HepG2 (cell line): ENCODE measurements around the gene SLC39A8. TPM values are rescaled to one million over a fixed set of nuclear protein-coding genes. Genes with fewer than 3 reads are reported as not detected.

ENCODE experiments used
- ATAC-seq: fragments of 200-7000 bp; cut with Tn5 transposase; 3 replicates; pipeline ENCODE4 v1.9.1; 2020; ENCODE audit warnings: mild to moderate bottlenecking, moderate library complexity
- BruUV-seq: library from RNA; stranded (reverse); fragments of 400-500 nt; replicated peaks from 2 replicates; lab custom pipeline; 2021; lab: Mats Ljungman, UMichigan
- CTCF ChIA-PET: fragments of 300-600 bp; formaldehyde crosslinking; extraction: SDS; loops from one replicate; lab custom pipeline; 2021; ENCODE audit warnings: low total read pairs, inconsistent platforms, low intra/inter-chr PET ratio; lab: Yijun Ruan, JAX
- POLR2A ChIA-PET: fragments of 350-600 bp; sonication (Branson Sonifier 250); formaldehyde crosslinking; loops from one replicate; lab custom pipeline; 2020; ENCODE audit warnings: antibody characterized with exemption, inconsistent platforms; lab: Yijun Ruan, JAX
- DNase-seq: peaks from one replicate; pipeline ENCODE4 v3.0.0-alpha.2; 2015; ENCODE audit warnings: low spot score
- FAIRE-seq: peaks from 3 replicates; lab custom pipeline; 2011; peaks lifted over from hg19 to GRCh38; lab: Jason Lieb, UNC
- H2AFZ ChIP-seq: one replicate; pipeline ENCODE4 v1.6.1; 2011; ENCODE audit warnings: low read length, inconsistent platforms
- H3K27ac ChIP-seq: fragments of 300-600 bp; 3 replicates; pipeline ENCODE4 v1.8.0; 2011; ENCODE audit warnings: mixed run types, mild to moderate bottlenecking, mixed read lengths, low read length, inconsistent platforms; ENCODE audit not compliant: insufficient read depth; ENCODE audit errors: extremely low read length
- H3K27me3 ChIP-seq, 2 experiments: fragments of 200-600 bp in 1 of 2; 2 replicates in 1 of 2; 3 replicates in 1 of 2; pipeline versions ENCODE4 v1.6.0 to v1.8.0; 2011; ENCODE audit warnings: low read length in 2 of 2, mild to moderate bottlenecking in 2 of 2, moderate library complexity in 2 of 2, inconsistent platforms in 1 of 2; ENCODE audit not compliant: insufficient read depth in 2 of 2, control insufficient read depth in 1 of 2
- H3K36me3 ChIP-seq, 2 experiments: fragments of 200-600 bp in 1 of 2; replicated peaks in 1 of 2; 2 replicates in 1 of 2; 3 replicates in 1 of 2; pipeline versions ENCODE4 v1.5.1 to v1.8.0; 2011; ENCODE audit warnings: low read length in 2 of 2, inconsistent platforms in 1 of 2; ENCODE audit not compliant: insufficient read depth in 2 of 2, control insufficient read depth in 1 of 2
- H3K4me1 ChIP-seq: 2 replicates; pipeline ENCODE4 v1.5.1; 2012; ENCODE audit warnings: low read length, inconsistent platforms; ENCODE audit not compliant: insufficient read depth
- H3K4me2 ChIP-seq: 2 replicates; pipeline ENCODE4 v1.6.0; 2011; ENCODE audit warnings: low read depth, low read length, inconsistent platforms
- H3K4me3 ChIP-seq, 3 experiments: fragments of 200-600 bp in 1 of 3; sonication (generic), shearing (Covaris generic) in 1 of 3; replicated peaks in 1 of 3; 2 replicates each; pipeline ENCODE4 v1.5.1; 2011 to 2016; ENCODE audit warnings: low read length in 3 of 3, inconsistent platforms in 2 of 3, low read depth in 2 of 3, mild to moderate bottlenecking in 2 of 3, control low read depth in 1 of 3, mixed read lengths in 1 of 3; ENCODE audit not compliant: insufficient read depth in 1 of 3
- H3K79me2 ChIP-seq: one replicate; pipeline ENCODE4 v1.6.1; 2011; ENCODE audit warnings: low read length, inconsistent platforms; ENCODE audit not compliant: insufficient read depth
- H3K9ac ChIP-seq: 2 replicates; pipeline ENCODE4 v1.6.0; 2011; ENCODE audit warnings: mild to moderate bottlenecking, low read depth, low read length, inconsistent platforms; ENCODE audit not compliant: insufficient read depth
- H3K9me3 ChIP-seq: 2 replicates; pipeline ENCODE4 v1.5.1; 2012; ENCODE audit warnings: mild to moderate bottlenecking, low read length
- H4K20me1 ChIP-seq: 2 replicates; pipeline ENCODE4 v1.6.0; 2011; ENCODE audit warnings: inconsistent platforms, mild to moderate bottlenecking, low read length, moderate library complexity; ENCODE audit not compliant: insufficient read depth
- FLYWCH1 ChIP-seq: sonication (generic); formaldehyde crosslinking; IDR thresholded peaks from 2 replicates; pipeline ENCODE4 v1.8.1; 2023; ENCODE audit warnings: mild to moderate bottlenecking, missing genetic modification reagents
- GATAD1 ChIP-seq: IDR thresholded peaks from 2 replicates; pipeline ENCODE4 v1.6.1; 2016; ENCODE audit warnings: missing genetic modification reagents, missing compliant biosample characterization
- MAFK ChIP-seq, 2 experiments: IDR thresholded peaks in 1 of 2; conservative IDR thresholded peaks in 1 of 2; 2 replicates each; pipeline ENCODE4 v1.6.1; 2011; ENCODE audit warnings: improper control_type of control experiment in 2 of 2, low read length in 2 of 2
- ZBTB8A ChIP-seq: sonication (generic); formaldehyde crosslinking; IDR thresholded peaks from 2 replicates; pipeline ENCODE4 v1.4.0; 2020; ENCODE audit warnings: mild to moderate bottlenecking, low read depth, missing genetic modification reagents, borderline replicate concordance
- in situ Hi-C: cut with HindIII; loops from 2 replicates; pipeline ENCODE4 v1.10.0; 2017; ENCODE audit warnings: low pct_unique_long_range_greater_than_20kb; ENCODE audit not compliant: extremely low pct_ligation_motif_present
- intact Hi-C: fragments of 100-400 bp; cut with micrococcal nuclease; formaldehyde crosslinking; loops from one replicate; pipeline ENCODE4 v1.10.0; 2022; ENCODE audit not compliant: unreplicated experiment
- polyA plus RNA-seq, 8 experiments: library from polyadenylated mRNA; depleted of rRNA in 3 of 8; stranded (reverse) in 7 of 8; unstranded in 1 of 8; fragments of >200 nt; fragmentation: Illumina TruSeq in 4 of 8; extraction: Trizol in 4 of 8; gene quantifications; 2 replicates each; pipeline versions ENCODE4 v1.2.1 to v1.2.3, GENCODE V29; 2011 to 2016; ENCODE audit warnings: low read depth in 4 of 8, missing spikeins in 1 of 8, mixed read lengths in 1 of 8; ENCODE audit not compliant: insufficient read depth in 1 of 8
- small RNA-seq, 3 experiments: library from RNA; depleted of rRNA; stranded (forward); fragments of <200 nt; gene quantifications; one replicate each; pipeline ENCODE3, GENCODE V24; 2012; ENCODE audit warnings: low read depth in 2 of 3, low replicate concordance in 1 of 3; ENCODE audit not compliant: insufficient read length in 3 of 3, insufficient read depth in 2 of 3
- total RNA-seq, 5 experiments: library from RNA; depleted of rRNA; stranded (reverse); fragments of >200 nt; fragmentation: Illumina TruSeq; extraction: Trizol; gene quantifications; 2 replicates each; pipeline ENCODE4 v1.2.3, GENCODE V29; 2016; ENCODE audit warnings: low read depth in 1 of 5

Gene SLC39A8
- total and polyA plus RNA-seq, 2 of the 13 experiments (the other 11 are each of a cell fraction or from before 2014, with no cell fraction given): 0.22 to 0.38 TPM

- TF ChIP-seq ZBTB8A: no peak
- no peak for TF ChIP-seq GATAD1 (CRISPR knock-in tag)
- TF ChIP-seq MAFK (conservative IDR thresholded peaks at IDR 0.05 in 1 of 2, IDR thresholded peaks at IDR 0.05 in 1 of 2; ENCODE audit: low read length in 2 of 2): 0 out of 4 replicates have a peak, but pooled peaks of 1 of the 2 experiments have one; percentile 5
- TF ChIP-seq FLYWCH1: no peak
- Histone ChIP-seq H3K4me2 (no peak overlapping the region), H4K20me1 (no peaks in the 10 kb centered on the region), H2AFZ (no peak overlapping the region), H3K4me3 (no peak overlapping the region), H3K79me2 (no peaks in the 10 kb centered on the region), H3K36me3 (no peaks in the 10 kb centered on the region), H3K27me3 (no peaks in the 10 kb centered on the region), H3K9ac (no peak overlapping the region), H3K27ac (no peak overlapping the region), H3K4me1 (no peaks in the 10 kb centered on the region), H3K9me3 (no peaks in the 10 kb centered on the region)
- ATAC-seq (no peak), DNase-seq (no peak), FAIRE-seq (no peak)
- ChIA-PET POLR2A (no interaction called here), CTCF (no interaction called here)
- BruUV-seq: no TSS peak
- in situ Hi-C loops: no loop called here
- intact Hi-C loops: no loop called here
Observed at GRCh38 chr4:102213031-102213430, 132.3 kb downstream of the SLC39A8 start.

Small RNA genes lying within 50 kb of the gene (small RNA-seq; reads per million reads assigned to genes)
- gene RN7SL728P: 0 reads per million in 3 experiments

Other genes with a start within 250 kb of the SLC39A8 start
- gene NFKB1, start 155.9 kb upstream of the SLC39A8 start, total RNA-seq (2016; rRNA removed; fragmentation: Illumina TruSeq; extraction: Trizol): 31.6 and 37.6 TPM in 2 replicates
- 15.3 and 15.4 TPM in 2 replicates for gene NFKB1, start 155.9 kb upstream of the SLC39A8 start, polyA plus RNA-seq (2011; rRNA removed)